Measurements from ENCODE around the gene IRAK2. TPM values are rescaled to one million over a fixed set of nuclear protein-coding genes. Genes with fewer than 3 reads are reported as not detected.
"Not testable (repeated sequence)": the region's sequence is repeated elsewhere in the genome, so short reads cannot be mapped to it uniquely, and the experiment has no call there.

IRAK2 gene
- total RNA-seq, 1 donor from 2014 or later, result 0.20 TPM

DNA sequence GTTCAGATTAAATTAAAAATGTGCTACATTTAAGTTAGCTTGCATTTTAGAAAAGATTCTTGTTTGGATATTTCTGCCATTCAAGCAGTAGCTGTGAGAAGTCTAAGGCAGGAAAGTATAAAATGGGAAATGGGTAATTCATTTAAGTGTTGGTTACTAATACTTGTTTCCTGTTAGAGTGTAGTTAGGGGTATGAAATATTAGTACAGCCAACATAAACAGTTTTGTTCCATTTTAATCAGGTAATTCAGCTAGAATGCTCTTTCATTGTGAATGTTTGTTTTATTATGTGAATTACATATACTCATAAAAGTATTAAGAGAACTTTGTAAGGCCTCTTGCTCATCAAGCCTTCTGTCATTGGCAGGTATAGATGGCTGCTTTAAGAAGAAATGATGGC, 103.4 kb downstream of the IRAK2 start:
- no peaks in the 10 kb centered on the region for H3K27me3 Mint-ChIP-seq (ENCODE audit: unreplicated experiment)
- no peaks in the 10 kb centered on the region for H3K9me3 Mint-ChIP-seq (ENCODE audit: unreplicated experiment)
- peaks cover 11% of the 10 kb centered on the region for H3K4me1 Mint-ChIP-seq (ENCODE audit: low read depth, unreplicated experiment)
- no peak overlapping the region for H3K27ac Mint-ChIP-seq (ENCODE audit: unreplicated experiment)
- DNase-seq, result no peak
- TF ChIP-seq, protein P1, sequence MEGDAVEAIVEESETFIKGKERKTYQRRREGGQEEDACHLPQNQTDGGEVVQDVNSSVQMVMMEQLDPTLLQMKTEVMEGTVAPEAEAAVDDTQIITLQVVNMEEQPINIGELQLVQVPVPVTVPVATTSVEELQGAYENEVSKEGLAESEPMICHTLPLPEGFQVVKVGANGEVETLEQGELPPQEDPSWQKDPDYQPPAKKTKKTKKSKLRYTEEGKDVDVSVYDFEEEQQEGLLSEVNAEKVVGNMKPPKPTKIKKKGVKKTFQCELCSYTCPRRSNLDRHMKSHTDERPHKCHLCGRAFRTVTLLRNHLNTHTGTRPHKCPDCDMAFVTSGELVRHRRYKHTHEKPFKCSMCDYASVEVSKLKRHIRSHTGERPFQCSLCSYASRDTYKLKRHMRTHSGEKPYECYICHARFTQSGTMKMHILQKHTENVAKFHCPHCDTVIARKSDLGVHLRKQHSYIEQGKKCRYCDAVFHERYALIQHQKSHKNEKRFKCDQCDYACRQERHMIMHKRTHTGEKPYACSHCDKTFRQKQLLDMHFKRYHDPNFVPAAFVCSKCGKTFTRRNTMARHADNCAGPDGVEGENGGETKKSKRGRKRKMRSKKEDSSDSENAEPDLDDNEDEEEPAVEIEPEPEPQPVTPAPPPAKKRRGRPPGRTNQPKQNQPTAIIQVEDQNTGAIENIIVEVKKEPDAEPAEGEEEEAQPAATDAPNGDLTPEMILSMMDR (IDR thresholded peaks at IDR 0.05; ENCODE audit: partially characterized antibody, unreplicated experiment), result no peak
- no peaks in the 10 kb centered on the region for H3K36me3 Mint-ChIP-seq (ENCODE audit: unreplicated experiment)
- H3K4me3 Mint-ChIP-seq (ENCODE audit: unreplicated experiment), result no peak overlapping the region

DNA sequence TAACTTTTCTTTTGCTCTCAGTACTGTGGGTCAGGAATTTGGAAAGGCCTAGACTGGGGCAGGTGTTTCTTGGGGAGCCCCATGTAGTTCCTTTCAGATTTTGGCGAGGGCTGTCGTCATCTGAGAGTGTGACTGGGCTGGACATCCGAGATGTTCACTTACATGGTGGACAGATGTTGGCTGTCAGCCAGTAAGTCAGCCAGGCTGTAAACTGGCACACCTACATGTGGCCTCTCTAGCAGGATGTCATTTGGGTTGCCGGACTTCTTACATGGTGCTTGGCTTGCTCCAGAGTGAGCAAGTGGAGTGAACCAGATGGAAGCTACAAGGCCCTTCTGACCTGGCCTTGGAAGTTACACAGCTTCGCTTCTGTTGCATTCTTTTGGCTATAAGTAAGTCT, 104.2 kb downstream of the IRAK2 start:
- Mint-ChIP-seq H3K4me3 (ENCODE audit: unreplicated experiment) (no peak overlapping the region), H3K9me3 (ENCODE audit: unreplicated experiment) (no peaks in the 10 kb centered on the region), H3K4me1 (ENCODE audit: low read depth, unreplicated experiment) (peaks cover 10% of the 10 kb centered on the region), H3K27ac (ENCODE audit: unreplicated experiment) (no peak overlapping the region), H3K27me3 (ENCODE audit: unreplicated experiment) (no peaks in the 10 kb centered on the region), H3K36me3 (ENCODE audit: unreplicated experiment) (no peaks in the 10 kb centered on the region)
- TF ChIP-seq, protein P1 (IDR thresholded peaks at IDR 0.05; ENCODE audit: partially characterized antibody, unreplicated experiment), result no peak
- DNase-seq, result no peak

DNA sequence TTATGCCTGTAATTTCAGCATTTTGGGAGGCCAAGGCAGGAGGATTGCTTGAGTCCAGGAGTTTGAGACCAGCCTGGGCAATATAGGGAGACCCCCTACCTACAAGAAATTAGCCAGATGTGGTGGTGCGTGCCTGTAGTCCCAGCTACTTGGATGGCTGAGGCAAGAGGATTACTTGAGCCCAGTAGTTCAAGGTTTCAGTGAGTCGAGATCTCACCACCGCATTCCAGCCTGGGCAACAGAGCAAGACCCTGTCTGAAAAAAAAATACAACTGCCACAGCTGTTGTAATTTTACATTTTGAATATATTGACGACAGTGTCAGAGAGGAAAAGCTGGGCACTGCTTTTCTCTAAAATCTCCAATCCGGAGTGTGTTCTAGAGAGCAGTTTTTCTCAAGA, 104.7 kb downstream of the IRAK2 start:
- Mint-ChIP-seq H3K4me1 (ENCODE audit: low read depth, unreplicated experiment) (peaks cover 6% of the 10 kb centered on the region), H3K36me3 (ENCODE audit: unreplicated experiment) (no peaks in the 10 kb centered on the region), H3K27me3 (ENCODE audit: unreplicated experiment) (no peaks in the 10 kb centered on the region), H3K27ac (ENCODE audit: unreplicated experiment) (no peak overlapping the region), H3K9me3 (ENCODE audit: unreplicated experiment) (no peaks in the 10 kb centered on the region), H3K4me3 (ENCODE audit: unreplicated experiment) (no peak overlapping the region)
- TF ChIP-seq, protein P1 (IDR thresholded peaks at IDR 0.05; ENCODE audit: partially characterized antibody, unreplicated experiment), result no peak
- DNase-seq, result no peak

DNA sequence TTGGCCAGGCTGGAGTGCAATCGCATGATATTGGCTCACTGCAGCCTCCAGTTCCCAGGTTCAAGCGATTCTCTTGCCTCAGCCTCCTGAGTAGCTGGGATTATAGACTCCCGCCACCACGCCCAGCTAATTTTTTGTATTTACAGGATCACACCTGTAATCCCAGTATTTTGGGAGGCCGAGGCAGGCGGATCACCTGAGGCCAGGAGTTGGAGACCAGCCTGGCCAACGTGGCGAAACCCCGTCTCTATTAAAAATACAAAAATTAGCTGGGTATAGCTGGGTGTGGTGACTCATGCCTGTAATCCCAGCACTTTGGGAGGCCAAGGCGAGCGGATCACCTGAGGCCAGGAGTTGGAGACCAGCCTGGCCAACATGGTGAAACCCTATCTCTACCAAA, 107.8 kb downstream of the IRAK2 start:
- not testable (repeated sequence) for H3K27me3 Mint-ChIP-seq (ENCODE audit: unreplicated experiment); DNase-seq

DNA sequence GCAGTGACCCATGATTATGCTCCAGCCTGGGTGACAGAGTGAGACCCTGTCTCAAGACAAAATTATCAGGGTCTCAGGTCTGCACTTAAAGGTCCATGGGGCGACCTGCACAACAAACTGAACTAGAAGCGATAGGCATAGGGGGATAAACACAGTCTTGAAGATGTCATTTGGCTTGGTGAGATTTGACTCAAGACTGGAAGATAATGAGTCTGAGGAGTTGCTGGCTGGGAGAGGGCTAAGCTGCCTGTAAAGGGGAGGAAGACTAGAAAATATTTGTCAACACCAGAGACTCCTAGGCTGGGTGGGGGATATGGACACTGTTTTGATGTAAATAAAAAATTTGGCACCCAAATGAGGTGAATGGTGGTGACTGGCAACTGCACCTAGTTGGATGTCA, 108.3 kb downstream of the IRAK2 start:
- Mint-ChIP-seq H3K4me1 (ENCODE audit: low read depth, unreplicated experiment) (peaks cover 6% of the 10 kb centered on the region), H3K4me3 (ENCODE audit: unreplicated experiment) (no peak overlapping the region), H3K27ac (ENCODE audit: unreplicated experiment) (peak overlapping the region; percentile 43), H3K36me3 (ENCODE audit: unreplicated experiment) (no peaks in the 10 kb centered on the region), H3K9me3 (ENCODE audit: unreplicated experiment) (no peaks in the 10 kb centered on the region), H3K27me3 (ENCODE audit: unreplicated experiment) (no peaks in the 10 kb centered on the region)
- TF ChIP-seq, protein P1 (IDR thresholded peaks at IDR 0.05; ENCODE audit: partially characterized antibody, unreplicated experiment), result no peak
- DNase-seq, result no peak

More for the DNA sequence above, 107.8 kb downstream of the IRAK2 start:
- H3K4me3 Mint-ChIP-seq (ENCODE audit: unreplicated experiment); H3K9me3 Mint-ChIP-seq (ENCODE audit: unreplicated experiment); H3K4me1 Mint-ChIP-seq (ENCODE audit: low read depth, unreplicated experiment); H3K36me3 Mint-ChIP-seq (ENCODE audit: unreplicated experiment); H3K27ac Mint-ChIP-seq (ENCODE audit: unreplicated experiment): not testable (repeated sequence)

All from glutamatergic neuron (in vitro differentiated cells).